SH-SY5Y (cell line): ENCODE measurements around the gene YPEL2.

Experiments used
- GATA2 ChIP-seq: IDR thresholded peaks from 2 replicates; pipeline ENCODE4 v1.6.1; 2011; ENCODE audit warnings: mild to moderate bottlenecking, low read depth, low read length
- GATA3 ChIP-seq: IDR thresholded peaks from 2 replicates; pipeline ENCODE4 v1.6.1; 2011; ENCODE audit warnings: low read depth, mild to moderate bottlenecking, low read length, moderate library complexity

- TF ChIP-seq GATA2 (no peak), GATA3 (no peak)
Measured at GRCh38 chr17:59362811-59363205, 31.4 kb downstream of the YPEL2 start.
